Lower lobe of right lung (tissue), 2 donors: ENCODE measurements around the gene ADCY5. TPM values are rescaled to one million over a fixed set of nuclear protein-coding genes. Genes with fewer than 3 reads are reported as not detected.

Source experiments
- ATAC-seq, 2 donors: fragments of 200-7000 bp; cut with Tn5 transposase; one replicate each; pipeline ENCODE4 v1.9.1; 2020 to 2022; ENCODE audit warnings: mild to moderate bottlenecking in 2 of 2, moderate library complexity in 2 of 2
- DNase-seq: peaks from one replicate; pipeline ENCODE4 v3.0.0-alpha.2; 2020
- H3K27ac ChIP-seq: fragments of 200-600 bp; one replicate; pipeline ENCODE4 v1.8.0; 2022
- H3K27me3 ChIP-seq: fragments of 200-600 bp; one replicate; pipeline ENCODE4 v1.8.0; 2022; ENCODE audit warnings: low read depth
- H3K36me3 ChIP-seq: fragments of 200-600 bp; one replicate; pipeline ENCODE4 v1.8.0; 2022; ENCODE audit warnings: mild to moderate bottlenecking
- H3K4me1 ChIP-seq: fragments of 200-600 bp; one replicate; pipeline ENCODE4 v1.8.0; 2022
- H3K4me3 ChIP-seq: fragments of 200-600 bp; one replicate; pipeline ENCODE4 v1.8.0; 2022; ENCODE audit warnings: mild to moderate bottlenecking
- H3K9me3 ChIP-seq: fragments of 200-600 bp; one replicate; pipeline ENCODE4 v1.8.0; 2022
- intact Hi-C: fragments of 100-400 bp; cut with DNase I; formaldehyde crosslinking; loops from one replicate; pipeline ENCODE4 v1.11.0; 2022
- total RNA-seq: library from RNA; stranded (reverse); fragmentation: NEBNext Ultra II Directional; extraction: Animal tissue kit (Norgen Biotek cat#: 25700); gene quantifications from one replicate; pipeline ENCODE4 v1.2.1, GENCODE V29; 2021
- TF ChIP-seq, protein P1 (sequence below): fragments of 200-600 bp; IDR thresholded peaks from one replicate; pipeline ENCODE4 v1.8.0; 2022; ENCODE audit warnings: antibody characterized with exemption, mild to moderate bottlenecking
- donor health status: DM: no; HTN: yes; CAD: no; lungs with severe emphysema.

ADCY5 gene
- total RNA-seq, 1 donor from 2014 or later: 5.6 TPM

DNA sequence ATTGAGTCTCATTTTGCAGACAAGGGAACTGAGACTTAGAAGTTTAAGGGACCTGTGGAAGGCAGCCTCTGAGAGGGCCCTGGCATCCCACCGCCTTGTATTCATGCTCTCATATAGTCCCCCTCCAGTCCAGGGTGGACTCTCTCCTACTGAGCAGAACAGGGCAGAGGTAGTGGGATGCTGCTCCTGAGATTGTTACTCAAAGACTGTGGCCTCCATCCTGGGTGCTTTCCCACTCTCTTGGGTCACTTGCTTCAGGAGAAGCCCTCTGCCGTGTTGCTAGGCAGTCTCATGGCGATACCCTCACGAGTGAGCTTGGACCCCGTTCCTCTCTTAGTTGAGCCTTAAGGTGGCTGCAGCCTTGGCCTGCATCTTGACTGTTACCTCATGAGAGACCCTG lies 22.2 kb upstream of the ADCY5 start:
- TF ChIP-seq, protein P1, sequence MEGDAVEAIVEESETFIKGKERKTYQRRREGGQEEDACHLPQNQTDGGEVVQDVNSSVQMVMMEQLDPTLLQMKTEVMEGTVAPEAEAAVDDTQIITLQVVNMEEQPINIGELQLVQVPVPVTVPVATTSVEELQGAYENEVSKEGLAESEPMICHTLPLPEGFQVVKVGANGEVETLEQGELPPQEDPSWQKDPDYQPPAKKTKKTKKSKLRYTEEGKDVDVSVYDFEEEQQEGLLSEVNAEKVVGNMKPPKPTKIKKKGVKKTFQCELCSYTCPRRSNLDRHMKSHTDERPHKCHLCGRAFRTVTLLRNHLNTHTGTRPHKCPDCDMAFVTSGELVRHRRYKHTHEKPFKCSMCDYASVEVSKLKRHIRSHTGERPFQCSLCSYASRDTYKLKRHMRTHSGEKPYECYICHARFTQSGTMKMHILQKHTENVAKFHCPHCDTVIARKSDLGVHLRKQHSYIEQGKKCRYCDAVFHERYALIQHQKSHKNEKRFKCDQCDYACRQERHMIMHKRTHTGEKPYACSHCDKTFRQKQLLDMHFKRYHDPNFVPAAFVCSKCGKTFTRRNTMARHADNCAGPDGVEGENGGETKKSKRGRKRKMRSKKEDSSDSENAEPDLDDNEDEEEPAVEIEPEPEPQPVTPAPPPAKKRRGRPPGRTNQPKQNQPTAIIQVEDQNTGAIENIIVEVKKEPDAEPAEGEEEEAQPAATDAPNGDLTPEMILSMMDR: no peak
- intact Hi-C loops: no loop called here
- no peak for DNase-seq

DNA sequence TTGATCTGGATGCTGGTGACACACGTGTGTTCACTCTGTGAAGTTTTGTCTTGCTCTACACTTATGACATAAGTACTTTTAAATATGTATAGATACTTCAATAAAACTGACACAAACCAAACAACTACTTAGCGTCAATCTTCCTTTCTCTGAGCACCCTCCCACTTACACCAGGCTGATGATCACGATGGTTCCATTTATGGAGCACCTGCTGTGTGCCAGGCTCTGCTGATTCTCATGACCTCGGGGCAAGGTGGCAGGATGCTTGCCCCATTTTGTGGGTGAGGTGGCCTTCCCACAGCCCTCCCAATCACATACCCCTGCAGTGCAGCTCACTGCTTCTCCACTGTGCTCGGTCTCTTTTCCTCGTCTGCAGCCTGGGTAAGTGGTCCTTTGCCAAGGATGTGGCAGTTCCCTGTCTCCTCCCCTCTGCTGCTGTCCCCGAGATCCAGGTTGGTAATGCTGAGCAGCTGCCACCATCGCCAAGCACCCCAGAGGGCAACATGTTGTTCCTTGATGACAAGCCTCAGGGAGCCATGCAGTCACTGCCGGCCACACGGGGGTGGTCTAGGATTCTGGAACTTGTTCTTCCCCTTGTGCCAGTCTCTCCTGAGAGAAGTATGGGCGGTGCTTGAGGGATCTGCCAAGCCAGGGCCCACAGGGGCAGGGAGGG lies 20.6 kb upstream of the ADCY5 start:
- ATAC-seq (no peak), DNase-seq (no peak)
- no peaks in the 10 kb centered on the region for H3K27me3 ChIP-seq
- no peaks in the 10 kb centered on the region for H3K4me1 ChIP-seq
- TF ChIP-seq, protein P1: no peak
- H3K36me3 ChIP-seq: no peaks in the 10 kb centered on the region
- intact Hi-C loops: no loop called here
- H3K27ac ChIP-seq: no peak overlapping the region
- no peaks in the 10 kb centered on the region for H3K9me3 ChIP-seq
- no peak overlapping the region for H3K4me3 ChIP-seq

More for the DNA sequence above, 22.2 kb upstream of the ADCY5 start:
- ATAC-seq: no peak
- no peaks in the 10 kb centered on the region for H3K4me1 ChIP-seq
- H3K9me3 ChIP-seq: no peaks in the 10 kb centered on the region
- H3K27ac ChIP-seq: no peak overlapping the region
- H3K27me3 ChIP-seq: peaks cover 6% of the 10 kb centered on the region
- no peaks in the 10 kb centered on the region for H3K36me3 ChIP-seq
- no peak overlapping the region for H3K4me3 ChIP-seq

- TF ChIP-seq, protein P1: no peak
- Histone ChIP-seq H3K27ac (no peak overlapping the region), H3K36me3 (no peaks in the 10 kb centered on the region), H3K27me3 (no peaks in the 10 kb centered on the region), H3K4me3 (no peak overlapping the region), H3K4me1 (no peaks in the 10 kb centered on the region), H3K9me3 (no peaks in the 10 kb centered on the region)
- ATAC-seq (no peak), DNase-seq (no peak)
- intact Hi-C loops: no loop called here
Measured at GRCh38 chr3:123467046-123467445, 18.2 kb upstream of the ADCY5 start.

GRCh38 chr3:123464211-123464610 lies 15.3 kb upstream of the ADCY5 start:
- Histone ChIP-seq H3K27me3 (no peaks in the 10 kb centered on the region), H3K36me3 (no peaks in the 10 kb centered on the region), H3K9me3 (no peaks in the 10 kb centered on the region), H3K4me1 (no peaks in the 10 kb centered on the region), H3K27ac (no peak overlapping the region), H3K4me3 (no peak overlapping the region)
- DNase-seq (no peak), ATAC-seq (no peak)
- intact Hi-C loops: no loop called here
- TF ChIP-seq, protein P1: no peak

DNA sequence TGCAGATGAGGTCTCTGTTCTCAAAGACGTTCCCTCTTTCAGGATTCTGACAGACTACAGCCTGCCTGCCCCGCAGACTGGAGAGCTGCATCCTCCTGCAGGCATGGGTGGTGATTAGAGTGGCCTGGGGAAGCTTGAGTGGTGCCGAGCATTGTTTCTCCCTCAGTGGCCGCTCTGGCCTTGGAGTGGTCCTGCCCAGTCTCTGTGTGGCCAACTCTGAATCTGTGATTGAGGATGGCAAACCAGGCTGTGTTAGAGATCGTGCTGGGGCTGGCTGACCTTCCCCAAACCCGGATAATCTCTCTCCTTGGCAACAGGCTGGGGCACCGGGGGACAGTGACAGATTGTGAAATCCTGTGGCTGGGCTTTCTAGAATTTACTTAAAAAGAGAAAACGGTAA lies 11.0 kb upstream of the ADCY5 start:
- peaks cover 18% of the 10 kb centered on the region for H3K27me3 ChIP-seq
- intact Hi-C loops: no loop called here
- no peaks in the 10 kb centered on the region for H3K9me3 ChIP-seq
- TF ChIP-seq, protein P1: no peak
- ATAC-seq (no peak), DNase-seq (no peak)
- no peak overlapping the region for H3K27ac ChIP-seq
- H3K36me3 ChIP-seq: no peaks in the 10 kb centered on the region
- H3K4me1 ChIP-seq: no peaks in the 10 kb centered on the region
- no peak overlapping the region for H3K4me3 ChIP-seq
